NCI-H82 (cell line): ENCODE measurements around the gene RAE1.
A peak's percentile ranks its signal among the peaks of the same experiment; 100 is the strongest.
"Not testable (repeated sequence)": the region's sequence is repeated elsewhere in the genome, so short reads cannot be mapped to it uniquely, and the experiment has no call there.

Experiments used
- DNase-seq: peaks from one replicate; lab custom pipeline; 2025; lab: John Stamatoyannopoulos, UW

Gene RAE1

GRCh38 chr20:57415771-57416170 is 64.7 kb downstream of the RAE1 start:
- DNase-seq, result no peak

DNA sequence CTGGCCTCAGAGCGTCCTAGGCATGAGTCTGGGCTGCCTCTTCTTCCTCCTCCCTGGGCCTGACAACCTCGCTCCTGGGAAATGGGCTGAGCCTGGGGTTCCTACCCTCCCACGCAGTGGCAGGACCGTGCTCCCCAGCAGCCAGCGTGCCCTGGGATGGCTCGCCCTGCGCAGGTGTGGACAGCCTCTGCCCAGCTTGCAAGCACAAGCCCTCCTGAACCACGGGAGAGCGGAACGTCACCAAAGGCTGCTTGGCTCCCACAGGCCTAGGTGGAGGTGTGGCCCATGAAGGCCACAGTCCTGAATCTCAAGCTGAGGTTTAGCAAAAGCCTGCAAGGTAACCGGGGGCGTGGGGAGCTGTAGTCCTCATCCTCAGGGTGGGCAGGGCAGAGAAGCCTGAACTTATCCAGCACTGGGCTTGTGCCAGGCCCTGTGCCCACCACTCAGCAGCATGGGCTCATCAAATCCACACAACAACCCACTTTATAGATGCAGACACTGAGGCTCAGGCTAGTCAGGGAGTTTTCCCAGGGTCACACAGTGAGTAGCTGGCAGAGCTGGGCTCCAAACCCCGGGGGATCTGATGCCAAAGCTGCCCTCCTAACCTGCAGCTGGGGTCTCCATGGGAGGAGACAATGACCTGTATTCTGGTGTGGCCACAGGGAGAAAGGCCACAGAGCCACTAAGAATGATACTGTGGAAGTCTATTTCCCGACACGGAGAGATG is 65.4 kb downstream of the RAE1 start:
- DNase-seq, result no peak

- DNase-seq, result peak; percentile 68
Measured at GRCh38 chr20:57417051-57417689, 66.1 kb downstream of the RAE1 start.

- DNase-seq, result peak; percentile 73
Measured at GRCh38 chr20:57417830-57418780, 67.0 kb downstream of the RAE1 start.

DNA sequence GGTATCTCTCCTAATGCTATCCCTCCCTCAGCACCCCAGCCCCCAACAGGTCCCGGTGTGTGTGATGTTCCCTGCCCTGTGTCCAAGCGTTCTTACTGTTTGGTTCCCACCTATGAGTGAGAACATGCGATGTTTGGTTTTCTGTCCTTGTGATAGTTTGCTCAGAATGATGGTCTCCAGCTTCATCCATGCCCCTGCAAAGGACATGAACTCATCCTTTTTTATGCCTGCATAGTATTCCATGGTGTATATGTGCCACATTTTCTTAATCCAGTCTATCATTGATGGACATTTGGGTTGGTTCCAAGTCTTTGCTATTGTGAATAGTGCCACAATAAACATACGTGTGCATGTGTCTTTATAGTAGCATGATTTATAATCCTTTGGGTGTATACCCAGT is 68.4 kb downstream of the RAE1 start:
- not testable (repeated sequence) for DNase-seq

DNA sequence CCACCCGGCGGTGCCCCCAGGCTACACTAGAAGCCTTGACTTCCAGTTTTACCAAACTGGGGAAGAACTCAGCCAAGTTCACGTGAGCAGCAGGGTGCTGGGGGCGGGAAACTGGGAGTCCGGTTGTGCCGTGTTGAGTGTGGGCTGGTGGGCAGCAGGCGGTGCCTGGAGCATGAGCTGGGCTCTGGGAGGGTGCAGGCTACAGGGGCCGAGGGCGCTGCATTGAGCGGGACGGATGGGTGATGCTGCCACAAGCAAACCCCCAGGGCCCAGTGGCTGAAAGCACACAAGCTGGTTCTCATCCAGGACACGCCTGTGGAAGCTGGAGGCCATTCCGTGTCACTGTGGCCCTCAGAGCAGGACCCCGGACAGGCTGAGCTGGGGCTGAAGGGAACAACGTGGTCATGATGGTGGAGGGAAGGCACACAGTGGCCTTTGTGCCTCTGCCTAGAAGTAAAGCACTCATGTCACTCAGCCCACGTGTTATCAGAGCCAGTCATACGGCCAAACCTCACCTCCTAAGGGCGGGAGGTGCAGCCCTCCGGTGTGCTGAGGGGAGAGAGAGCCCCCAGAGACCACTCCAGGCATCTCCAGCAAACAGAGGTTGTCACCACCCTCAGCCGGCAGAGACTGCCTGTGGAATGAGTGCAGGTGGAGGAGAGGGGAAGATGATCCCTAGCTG is 69.7 kb downstream of the RAE1 start:
- DNase-seq, result no peak

DNA sequence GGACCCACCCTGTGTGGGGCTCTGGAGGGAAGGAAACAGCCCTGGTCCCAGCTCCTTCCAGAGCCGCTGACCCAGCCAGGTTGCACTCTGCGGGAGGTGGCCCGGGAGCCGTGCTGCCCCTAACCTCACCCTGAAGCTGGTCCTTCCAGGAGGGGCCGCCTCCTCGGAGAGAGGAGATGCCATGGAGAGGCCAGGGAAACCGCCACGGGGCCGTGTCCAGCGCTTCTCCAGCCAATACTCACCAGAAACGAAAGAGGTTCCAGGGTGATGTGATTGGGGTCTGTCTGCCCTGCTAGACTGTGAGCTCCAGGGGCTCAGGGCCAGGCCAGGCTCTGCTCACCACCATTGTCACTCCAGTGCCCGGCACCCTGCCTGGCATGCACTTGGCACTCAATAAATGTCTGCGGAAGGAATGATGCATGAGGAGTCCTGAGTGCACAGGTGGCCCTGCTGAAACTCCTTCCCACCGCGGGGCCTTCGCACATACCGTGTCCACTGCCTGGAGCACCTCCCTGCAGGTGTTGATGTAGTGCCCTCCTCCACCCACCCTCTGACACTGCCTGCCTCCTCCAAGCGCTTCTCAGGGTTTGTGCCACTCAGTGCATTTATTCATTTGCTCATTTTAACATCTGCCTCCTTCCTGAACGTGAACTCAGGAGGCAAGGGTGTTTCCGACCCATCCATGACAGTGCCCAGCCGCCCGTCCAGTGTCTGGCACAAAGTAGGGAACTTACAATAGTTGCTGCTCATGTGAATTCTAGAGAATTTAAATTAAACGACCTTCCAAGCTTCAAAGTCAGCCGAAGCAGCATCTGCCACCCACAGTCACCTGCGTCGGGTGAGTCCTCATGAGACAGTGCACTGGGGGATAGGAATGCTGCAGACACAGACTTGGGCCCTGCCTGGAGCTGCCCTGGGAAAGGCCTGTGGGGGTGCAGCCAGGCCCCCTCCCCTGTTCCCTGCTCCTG is 70.5 kb downstream of the RAE1 start:
- DNase-seq, result no peak

GRCh38 chr20:57422254-57422653 is 71.2 kb downstream of the RAE1 start:
- no peak for DNase-seq

- peak; percentile 40 for DNase-seq
Measured at GRCh38 chr20:57425150-57426013, 74.3 kb downstream of the RAE1 start.

- DNase-seq, result no peak
Measured at GRCh38 chr20:57426271-57426689, 75.2 kb downstream of the RAE1 start.

- DNase-seq, result no peak
Measured at GRCh38 chr20:57426831-57427230, 75.8 kb downstream of the RAE1 start.

DNA sequence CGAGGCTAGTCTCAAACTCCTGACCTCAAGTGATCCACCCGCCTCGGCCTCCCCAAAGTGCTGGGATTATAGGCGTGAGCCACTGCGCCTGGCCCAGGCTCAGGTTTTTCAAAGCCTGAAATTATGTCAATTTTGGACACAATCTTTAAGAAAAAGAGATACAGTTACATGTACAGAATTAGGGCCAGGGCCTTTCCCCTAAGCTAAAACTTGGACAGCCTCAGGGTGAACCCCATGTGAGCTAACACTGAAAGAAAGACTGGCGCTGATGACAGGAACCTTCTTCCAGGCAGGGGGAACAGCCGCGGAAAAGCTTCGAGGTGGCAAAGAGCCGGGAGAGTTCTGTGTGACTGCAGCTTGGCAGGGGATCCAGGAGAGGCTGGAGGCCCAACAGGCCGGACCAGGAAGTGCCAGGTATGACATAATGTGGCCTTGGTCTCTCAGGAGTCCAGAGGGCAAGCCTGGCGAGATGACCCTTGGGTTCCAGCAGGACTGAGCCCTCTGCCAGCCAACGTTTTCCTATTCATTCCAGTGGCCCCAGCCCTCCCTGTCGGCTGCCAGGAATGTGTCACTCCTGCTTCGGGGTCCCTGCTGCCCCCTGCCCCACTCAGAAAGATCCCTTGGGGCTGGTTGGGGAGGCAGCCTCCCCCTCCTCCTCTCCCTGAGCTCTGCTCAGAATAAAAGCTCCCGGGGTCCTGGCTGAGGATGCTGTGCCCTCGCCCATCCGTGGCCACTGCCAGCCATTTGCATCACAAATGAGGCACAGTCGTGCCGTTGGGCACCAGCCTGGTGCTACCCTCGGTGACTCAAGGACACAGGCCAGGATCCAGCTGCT is 77.5 kb downstream of the RAE1 start:
- DNase-seq, result no peak
